ENCODE results near the gene BSX. TPM values are rescaled to one million over a fixed set of nuclear protein-coding genes. Genes with fewer than 3 reads are reported as not detected.

The BSX gene
- total RNA-seq: not detected

GRCh38 chr11:122981388-122982264 lies at the start of gene BSX:
Gene BSX, minus strand, starts transcription at chr11:122981834. Its CDS starts 163 bp downstream, at chr11:122981671.
- H3K4me1 ChIP-seq (ENCODE audit: insufficient read depth, low read length): peaks cover 15% of the 10 kb centered on the region
- peaks cover 96% of the 10 kb centered on the region for H3K27me3 ChIP-seq (ENCODE audit: insufficient read depth, low read length)
- H3K4me3 ChIP-seq (ENCODE audit: low read length): no peak within 1 kb of the TSS
- H3K9me3 ChIP-seq (ENCODE audit: low read depth, low read length): no peaks in the 10 kb centered on the region

GRCh38 chr11:123030517-123030916 lies 48.9 kb upstream of the BSX start:
- Histone ChIP-seq H3K4me1 (ENCODE audit: insufficient read depth, low read length) (peaks cover 9% of the 10 kb centered on the region), H3K9me3 (ENCODE audit: low read depth, low read length) (no peaks in the 10 kb centered on the region), H3K4me3 (ENCODE audit: low read length) (no peak overlapping the region), H3K27me3 (ENCODE audit: insufficient read depth, low read length) (no peaks in the 10 kb centered on the region)

DNA sequence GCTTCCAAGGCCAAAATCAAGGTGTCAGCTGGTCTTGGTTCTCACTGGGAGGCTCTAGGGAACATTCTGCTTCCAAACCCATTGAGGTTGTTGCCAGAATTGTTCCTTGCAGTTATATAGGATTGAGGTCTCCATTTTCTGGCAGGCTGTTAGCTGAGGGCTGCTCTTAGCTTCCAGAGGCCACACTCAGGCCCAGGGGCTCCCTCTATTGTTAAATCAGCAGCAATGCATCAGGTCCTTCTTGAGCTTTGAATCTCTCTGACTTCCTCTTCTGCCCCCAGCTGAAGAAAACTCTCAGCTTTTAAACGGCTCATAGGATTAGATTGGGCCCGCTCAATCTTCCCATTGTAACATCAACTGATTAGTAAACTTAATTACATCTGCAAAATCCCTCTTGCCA lies 39.3 kb upstream of the BSX start:
- H3K9me3 ChIP-seq (ENCODE audit: low read depth, low read length): no peaks in the 10 kb centered on the region
- H3K27me3 ChIP-seq (ENCODE audit: insufficient read depth, low read length): no peaks in the 10 kb centered on the region
- peaks cover 1% of the 10 kb centered on the region for H3K4me1 ChIP-seq (ENCODE audit: insufficient read depth, low read length)
- no peak overlapping the region for H3K4me3 ChIP-seq (ENCODE audit: low read length)

GRCh38 chr11:123018702-123019101 lies 37.1 kb upstream of the BSX start:
- no peaks in the 10 kb centered on the region for H3K9me3 ChIP-seq (ENCODE audit: low read depth, low read length)
- no peak overlapping the region for H3K4me3 ChIP-seq (ENCODE audit: low read length)

DNA sequence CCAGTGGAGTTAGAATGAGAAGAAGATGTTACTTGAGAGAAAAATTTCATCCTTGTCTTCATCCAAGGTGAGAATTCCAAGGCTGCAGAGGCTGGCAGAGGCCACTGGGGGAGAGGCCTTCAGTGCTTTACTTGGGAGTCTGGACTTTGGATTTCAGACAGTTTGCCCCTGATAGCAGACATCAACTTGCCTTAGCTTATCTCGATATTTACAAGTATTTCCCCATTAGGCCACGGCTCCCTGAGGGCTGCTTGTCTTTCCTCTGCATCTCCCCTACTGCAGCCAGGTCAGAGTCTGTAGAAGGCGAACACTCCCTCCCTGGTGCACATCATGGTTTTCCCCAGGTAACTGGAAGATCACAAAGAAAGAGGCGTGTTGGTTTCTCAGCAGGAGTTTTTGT lies 29.9 kb upstream of the BSX start:
- no peaks in the 10 kb centered on the region for H3K9me3 ChIP-seq (ENCODE audit: low read depth, low read length)
- no peak overlapping the region for H3K4me3 ChIP-seq (ENCODE audit: low read length)
- H3K27me3 ChIP-seq (ENCODE audit: insufficient read depth, low read length): no peaks in the 10 kb centered on the region
- no peaks in the 10 kb centered on the region for H3K4me1 ChIP-seq (ENCODE audit: insufficient read depth, low read length)

More at GRCh38 chr11:123018702-123019101, 37.1 kb upstream of the BSX start:
- no peaks in the 10 kb centered on the region for H3K4me1 ChIP-seq (ENCODE audit: insufficient read depth, low read length)
- H3K27me3 ChIP-seq (ENCODE audit: insufficient read depth, low read length): no peaks in the 10 kb centered on the region

DNA sequence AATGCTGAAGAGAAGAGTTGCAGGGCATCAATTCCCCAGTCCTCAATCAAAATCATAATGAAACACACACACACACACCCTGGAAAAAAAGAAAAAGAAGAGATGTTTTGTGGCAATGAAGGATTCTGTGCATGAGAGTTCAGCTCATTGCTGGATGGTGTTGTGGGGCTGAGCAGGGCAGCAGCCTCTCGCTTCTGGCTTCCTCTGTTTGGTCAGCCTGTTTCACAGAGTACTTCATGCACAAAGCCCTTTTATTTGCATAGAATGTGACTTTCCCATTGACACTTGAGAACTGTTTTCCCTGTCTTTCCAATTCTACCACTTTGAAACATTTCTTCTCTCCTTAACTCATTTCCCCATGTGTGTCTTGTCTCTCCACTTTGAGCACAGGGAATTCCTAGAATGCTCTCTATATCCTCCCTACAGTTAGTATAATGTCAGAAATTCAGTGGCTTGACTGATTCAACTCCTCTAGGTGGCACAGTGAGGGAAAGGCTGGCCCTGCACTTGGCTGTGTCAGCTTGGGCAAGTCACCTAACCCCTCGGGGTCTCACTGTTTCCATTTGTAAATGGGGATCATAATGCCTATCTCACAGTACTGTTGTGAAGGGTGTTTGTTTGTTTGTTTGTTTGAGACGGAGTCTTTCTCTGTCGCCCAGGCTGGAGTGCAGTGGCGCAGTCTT lies 25.4 kb upstream of the BSX start:
- Histone ChIP-seq H3K4me1 (ENCODE audit: insufficient read depth, low read length) (no peaks in the 10 kb centered on the region), H3K9me3 (ENCODE audit: low read depth, low read length) (no peaks in the 10 kb centered on the region), H3K27me3 (ENCODE audit: insufficient read depth, low read length) (no peaks in the 10 kb centered on the region), H3K4me3 (ENCODE audit: low read length) (no peak overlapping the region)

- Histone ChIP-seq H3K4me1 (ENCODE audit: insufficient read depth, low read length) (no peaks in the 10 kb centered on the region), H3K27me3 (ENCODE audit: insufficient read depth, low read length) (peaks cover 10% of the 10 kb centered on the region), H3K9me3 (ENCODE audit: low read depth, low read length) (no peaks in the 10 kb centered on the region), H3K4me3 (ENCODE audit: low read length) (no peak overlapping the region)
Observed at GRCh38 chr11:123000721-123001120, 19.1 kb upstream of the BSX start.

DNA sequence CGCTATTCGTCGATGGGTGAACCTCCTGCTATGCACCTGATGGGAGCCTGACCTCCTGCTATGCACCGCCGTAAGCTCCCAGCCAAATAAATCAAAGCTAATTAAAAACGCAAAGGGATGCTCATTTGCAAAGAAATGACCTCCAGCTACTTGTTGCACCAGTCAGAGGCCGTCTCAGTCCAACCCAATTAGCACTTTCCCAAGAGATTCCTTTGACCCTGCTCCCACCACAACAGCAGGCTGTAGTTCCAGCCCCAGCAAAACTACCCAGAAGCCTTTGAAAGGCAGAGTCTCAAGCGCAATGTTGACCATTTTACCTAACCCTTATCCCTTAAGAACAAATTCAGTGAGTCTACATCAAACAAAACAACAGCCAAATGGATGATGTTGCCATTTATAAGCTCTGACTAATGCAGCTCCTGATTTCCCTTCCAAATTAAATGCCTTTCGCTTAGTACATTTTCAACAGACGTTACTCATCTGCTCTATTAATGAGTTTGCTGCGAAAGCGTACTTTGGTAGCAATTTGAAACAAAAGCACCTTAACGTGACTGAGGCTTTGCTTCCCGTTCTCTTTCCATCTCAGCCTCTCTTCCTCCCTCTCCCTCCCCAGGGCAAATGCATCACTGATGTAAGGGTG lies 17.2 kb upstream of the BSX start:
- H3K27me3 ChIP-seq (ENCODE audit: insufficient read depth, low read length): peaks cover 12% of the 10 kb centered on the region
- H3K4me1 ChIP-seq (ENCODE audit: insufficient read depth, low read length): no peaks in the 10 kb centered on the region
- H3K9me3 ChIP-seq (ENCODE audit: low read depth, low read length): no peaks in the 10 kb centered on the region
- H3K4me3 ChIP-seq (ENCODE audit: low read length): no peak overlapping the region

DNA sequence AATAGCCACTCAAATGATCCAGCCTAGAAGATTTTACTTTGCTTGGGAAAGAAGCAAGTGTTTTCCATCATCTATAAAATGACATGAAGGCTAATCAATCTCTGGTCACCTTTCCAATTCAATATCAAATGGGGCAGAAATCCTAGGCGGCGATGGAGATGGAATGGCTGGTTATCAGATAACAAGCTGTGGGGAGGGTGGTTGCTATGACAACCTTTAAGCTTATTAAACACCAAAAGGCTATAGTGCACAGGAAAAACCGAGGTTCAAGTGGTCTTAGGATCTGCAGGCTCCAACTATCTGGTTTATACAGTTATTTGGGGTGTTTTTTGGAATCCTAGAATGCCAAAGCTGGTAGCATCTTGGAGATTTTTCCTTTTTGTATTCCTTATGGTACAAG lies 13.9 kb upstream of the BSX start:
- peaks cover 12% of the 10 kb centered on the region for H3K27me3 ChIP-seq (ENCODE audit: insufficient read depth, low read length)

DNA sequence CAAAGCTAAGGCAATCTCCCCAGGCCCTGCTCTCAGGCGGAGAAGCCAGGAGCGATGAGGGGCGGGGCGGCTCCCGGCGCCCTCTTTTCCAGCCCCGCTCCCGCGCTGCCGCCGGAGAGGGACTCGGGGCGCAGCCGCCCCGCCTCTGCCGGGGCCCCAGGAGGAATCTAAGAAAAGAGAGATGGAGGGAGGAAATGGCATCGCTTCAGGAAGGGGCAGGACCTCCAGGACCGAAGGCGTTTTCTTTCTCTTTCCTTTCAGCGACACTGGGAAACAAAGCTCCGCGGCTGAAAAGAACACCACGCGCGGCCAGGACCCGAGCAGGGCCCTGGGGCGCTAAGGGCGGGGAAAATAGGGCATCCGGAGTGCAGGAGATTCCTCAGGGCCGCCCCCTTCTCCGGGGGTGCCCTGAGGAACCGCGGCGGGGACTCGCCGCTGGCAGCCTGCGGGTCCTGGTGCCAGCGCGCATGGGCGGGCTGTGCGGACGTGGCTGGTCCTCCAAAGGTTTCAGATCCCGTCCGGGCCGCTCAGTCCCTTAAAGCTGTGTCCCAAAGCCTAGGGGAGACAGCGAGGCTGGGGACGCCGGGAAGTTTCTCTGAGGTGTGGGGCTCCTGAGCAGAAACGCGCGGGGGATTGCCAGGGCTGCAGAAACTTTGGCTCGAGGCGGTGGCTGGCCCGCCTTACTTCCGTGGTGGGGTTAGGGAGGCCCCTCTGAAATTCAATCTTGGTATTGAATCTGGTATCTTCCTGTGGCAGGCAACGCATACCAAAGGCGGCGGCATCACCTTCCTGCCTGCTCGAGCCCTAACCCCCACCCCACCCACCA lies 2.8 kb upstream of the BSX start:
- H3K4me1 ChIP-seq (ENCODE audit: insufficient read depth, low read length): peaks cover 9% of the 10 kb centered on the region
- H3K4me3 ChIP-seq (ENCODE audit: low read length): peak overlapping the region; percentile 28
- peaks cover 81% of the 10 kb centered on the region for H3K27me3 ChIP-seq (ENCODE audit: insufficient read depth, low read length)
- H3K9me3 ChIP-seq (ENCODE audit: low read depth, low read length): no peaks in the 10 kb centered on the region

More for the DNA sequence above, 13.9 kb upstream of the BSX start:
- Histone ChIP-seq H3K9me3 (ENCODE audit: low read depth, low read length) (no peaks in the 10 kb centered on the region), H3K4me3 (ENCODE audit: low read length) (no peak overlapping the region), H3K4me1 (ENCODE audit: insufficient read depth, low read length) (no peaks in the 10 kb centered on the region)

GRCh38 chr11:122983438-122984185 lies 2.0 kb upstream of the BSX start:
- Histone ChIP-seq H3K4me1 (ENCODE audit: insufficient read depth, low read length) (peaks cover 9% of the 10 kb centered on the region), H3K27me3 (ENCODE audit: insufficient read depth, low read length) (peaks cover 87% of the 10 kb centered on the region), H3K4me3 (ENCODE audit: low read length) (peak overlapping the region; percentile 28), H3K9me3 (ENCODE audit: low read depth, low read length) (no peaks in the 10 kb centered on the region)

GRCh38 chr11:122979815-122980595 lies 1.6 kb downstream of the BSX start:
- H3K27me3 ChIP-seq (ENCODE audit: insufficient read depth, low read length): peaks cover 96% of the 10 kb centered on the region
- no peak overlapping the region for H3K4me3 ChIP-seq (ENCODE audit: low read length)
- H3K4me1 ChIP-seq (ENCODE audit: insufficient read depth, low read length): peaks cover 15% of the 10 kb centered on the region
- H3K9me3 ChIP-seq (ENCODE audit: low read depth, low read length): no peaks in the 10 kb centered on the region

DNA sequence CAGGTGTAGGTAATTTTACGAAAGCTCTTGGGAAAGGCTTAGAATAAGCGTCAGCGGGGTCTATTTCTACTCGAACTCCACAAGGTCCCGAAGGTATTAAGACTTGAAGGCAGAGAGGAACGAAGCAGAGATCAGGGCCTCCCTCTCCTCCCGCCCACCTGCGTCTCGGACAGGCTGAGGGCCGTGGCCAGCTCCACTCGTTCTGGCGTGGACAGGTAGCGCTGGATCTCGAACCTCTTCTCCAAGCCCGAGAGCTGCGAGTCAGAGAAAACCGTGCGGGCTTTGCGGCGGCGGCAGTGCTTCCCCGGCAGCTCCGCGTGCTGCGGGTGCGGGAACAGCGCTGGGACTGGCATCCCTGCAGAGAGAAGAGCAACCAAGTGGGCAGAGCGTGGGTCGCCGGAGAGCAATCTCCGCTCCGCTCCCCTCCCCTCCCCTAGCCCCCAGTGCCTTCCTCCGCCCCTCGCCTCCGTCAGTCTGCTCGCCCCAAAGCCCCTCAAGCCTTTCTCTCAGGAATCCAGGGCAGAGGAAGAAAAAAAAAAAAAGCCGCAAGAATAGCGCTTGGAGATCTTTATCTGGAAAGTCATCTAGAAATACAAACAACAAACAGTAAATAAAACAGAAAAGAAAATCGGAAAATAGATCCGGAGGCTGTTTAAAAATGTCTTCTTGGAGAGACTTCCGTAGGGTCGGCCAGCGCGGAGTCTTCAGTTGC lies 2.4 kb downstream of the BSX start:
- peaks cover 15% of the 10 kb centered on the region for H3K4me1 ChIP-seq (ENCODE audit: insufficient read depth, low read length)
- H3K27me3 ChIP-seq (ENCODE audit: insufficient read depth, low read length): peaks cover 96% of the 10 kb centered on the region
- H3K9me3 ChIP-seq (ENCODE audit: low read depth, low read length): no peaks in the 10 kb centered on the region
- H3K4me3 ChIP-seq (ENCODE audit: low read length): no peak overlapping the region

Data from mononuclear cell (primary cell).